Left kidney (tissue), 2 donors: ENCODE results near the gene GNL2. TPM values are rescaled to one million over a fixed set of nuclear protein-coding genes. Genes with fewer than 3 reads are reported as not detected.
A peak's percentile ranks its signal among the peaks of the same experiment; 100 is the strongest.
"Not testable (repeated sequence)": the region's sequence is repeated elsewhere in the genome, so short reads cannot be mapped to it uniquely, and the experiment has no call there.

Experiments used
- DNase-seq: peaks from one replicate; pipeline ENCODE4 v3.0.0-alpha.2; 2013
- polyA plus RNA-seq: library from polyadenylated mRNA; unstranded; fragments of 120-200 nt; gene quantifications from one replicate; pipeline ENCODE4 v1.2.1, GENCODE V29; 2013; ENCODE audit not compliant: insufficient read length

GNL2 gene
- polyA plus RNA-seq, 1 donor: 76.8 TPM

DNA sequence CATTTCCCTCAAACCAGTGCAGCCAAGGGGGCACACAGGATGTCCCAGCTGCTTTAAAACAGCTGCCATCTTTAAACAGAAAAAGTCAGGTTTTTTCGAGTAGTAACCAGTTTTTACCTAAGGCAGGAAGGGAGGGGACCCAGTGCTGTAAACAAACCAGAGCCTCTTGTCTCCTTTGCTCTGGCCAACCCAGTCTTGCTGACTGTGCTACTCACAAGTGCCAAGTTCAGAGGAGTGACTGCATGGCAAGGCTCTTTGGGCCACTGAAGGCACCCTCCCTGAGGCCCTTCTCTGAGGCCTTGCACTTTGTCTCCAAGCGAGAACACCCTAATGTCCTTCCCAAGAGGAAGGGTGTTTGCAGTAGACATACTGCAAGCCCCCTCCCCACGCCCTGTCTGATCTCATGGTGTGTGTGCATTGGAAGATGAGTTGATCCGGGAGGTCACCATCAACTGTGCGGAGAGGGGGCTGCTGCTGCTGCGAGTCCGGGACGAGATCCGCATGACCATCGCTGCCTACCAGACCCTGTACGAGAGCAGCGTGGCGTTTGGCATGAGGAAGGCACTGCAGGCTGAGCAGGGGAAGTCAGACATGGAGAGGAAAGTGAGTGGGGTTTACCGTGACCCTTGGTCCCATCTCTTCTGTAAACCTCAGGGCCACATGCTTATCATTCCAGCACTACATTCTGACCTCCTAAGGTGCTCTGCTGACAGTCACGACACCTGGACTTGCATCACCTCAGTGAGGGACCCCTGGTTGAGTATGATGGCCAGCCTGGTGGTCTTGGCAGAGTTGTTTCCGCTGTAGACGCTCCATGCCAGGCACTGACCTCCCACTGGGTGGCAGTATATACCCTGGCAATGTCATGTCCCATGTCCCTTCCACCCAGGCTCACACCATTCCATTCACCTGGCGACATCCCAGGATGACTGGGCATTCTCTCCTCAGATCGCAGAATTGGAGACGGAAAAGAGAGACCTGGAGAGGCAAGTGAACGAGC is 34.3 kb downstream of the GNL2 start:
- no peak for DNase-seq

DNA sequence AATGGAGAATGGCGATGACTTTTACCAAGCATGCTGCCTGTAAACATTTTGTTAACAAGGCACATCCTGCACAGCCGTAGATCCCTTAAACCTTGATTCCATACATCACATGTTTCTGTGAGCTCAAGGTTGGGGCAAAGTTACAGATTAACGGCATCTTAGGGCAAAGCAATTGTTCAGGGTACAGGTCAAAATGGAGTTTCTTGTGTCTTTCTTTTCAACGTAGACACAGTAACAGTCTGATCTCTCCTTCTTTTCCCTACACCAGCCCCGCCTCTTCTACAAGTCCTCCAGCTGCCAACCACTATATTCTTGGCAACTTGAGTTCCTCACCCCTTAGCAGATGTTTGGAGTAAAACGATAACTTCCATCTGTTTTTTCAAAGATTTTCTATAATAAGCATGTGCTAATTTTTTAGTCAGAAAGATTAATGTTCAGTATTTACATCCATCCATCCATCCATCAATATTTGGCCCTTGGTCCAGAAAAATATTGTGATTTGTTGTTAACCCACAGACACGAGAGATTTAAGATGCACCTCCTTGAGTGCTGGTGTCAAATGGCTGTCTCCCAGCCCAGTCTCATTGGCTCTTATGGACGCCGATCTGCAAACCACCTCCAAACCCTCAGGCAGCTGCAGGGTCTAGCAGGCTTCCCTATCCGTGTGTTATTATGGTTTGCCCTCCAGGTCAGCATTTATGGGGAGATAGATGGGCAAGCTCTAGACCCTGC is 35.2 kb downstream of the GNL2 start:
- no peak for DNase-seq

DNA sequence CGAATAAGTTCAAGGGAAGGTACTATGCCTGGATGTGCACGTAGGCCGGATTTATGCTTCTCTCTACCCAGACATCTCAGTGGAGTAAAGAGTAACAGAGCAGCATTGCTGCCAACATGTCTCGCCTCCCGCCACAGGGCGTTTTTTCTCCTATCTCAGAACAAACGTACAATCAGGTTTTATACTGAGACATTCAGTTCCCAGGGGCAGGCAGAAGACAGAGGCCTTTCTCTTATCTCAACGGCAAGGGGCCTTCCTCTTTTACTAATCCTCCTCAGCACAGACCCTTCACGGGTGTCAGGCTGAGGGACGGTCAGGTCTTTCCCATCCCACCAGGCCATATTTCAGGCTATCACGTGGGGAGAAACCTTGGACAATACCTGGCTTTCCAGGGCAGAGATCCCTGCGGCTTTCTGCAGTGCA is 35.8 kb downstream of the GNL2 start:
- DNase-seq: not testable (repeated sequence)

DNA sequence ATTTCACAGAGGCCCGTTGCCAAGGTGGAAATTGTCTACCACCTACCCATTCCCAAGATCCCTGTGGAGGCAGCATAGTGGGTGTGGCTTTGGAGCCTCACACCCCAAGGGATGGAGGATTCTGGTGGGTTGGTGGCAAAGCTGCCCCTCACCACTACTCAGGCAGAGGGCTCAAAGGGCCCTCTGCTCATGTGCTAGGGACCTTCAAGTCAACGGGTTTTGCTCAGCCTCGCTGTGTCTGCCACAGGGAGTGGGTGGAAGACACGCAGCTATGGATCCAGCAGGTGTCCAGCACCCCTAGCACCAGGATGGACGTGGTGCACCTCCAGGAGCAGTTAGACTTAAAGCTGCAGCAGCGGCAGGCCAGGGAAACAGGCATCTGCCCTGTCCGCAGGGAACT is 36.7 kb downstream of the GNL2 start:
- DNase-seq: no peak

DNA sequence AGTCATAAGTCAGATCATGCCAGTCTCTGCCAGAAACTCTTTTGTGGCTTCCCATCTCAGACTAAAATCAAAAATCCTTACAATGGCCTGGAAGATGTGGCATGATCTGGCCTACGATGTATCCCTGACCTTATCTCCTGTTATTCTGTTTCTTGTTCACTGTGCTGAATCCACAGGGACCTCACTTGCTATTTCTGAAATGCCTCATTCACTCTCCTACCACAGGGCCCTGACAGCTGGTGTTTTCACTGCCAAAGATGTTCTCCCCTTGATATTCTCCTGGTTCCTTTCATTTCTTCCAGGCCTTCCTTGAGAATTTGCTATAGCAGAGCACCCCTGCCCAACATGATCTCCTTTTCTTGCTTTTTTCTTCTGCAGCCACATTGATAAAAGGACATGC is 37.3 kb downstream of the GNL2 start:
- DNase-seq: no peak

DNA sequence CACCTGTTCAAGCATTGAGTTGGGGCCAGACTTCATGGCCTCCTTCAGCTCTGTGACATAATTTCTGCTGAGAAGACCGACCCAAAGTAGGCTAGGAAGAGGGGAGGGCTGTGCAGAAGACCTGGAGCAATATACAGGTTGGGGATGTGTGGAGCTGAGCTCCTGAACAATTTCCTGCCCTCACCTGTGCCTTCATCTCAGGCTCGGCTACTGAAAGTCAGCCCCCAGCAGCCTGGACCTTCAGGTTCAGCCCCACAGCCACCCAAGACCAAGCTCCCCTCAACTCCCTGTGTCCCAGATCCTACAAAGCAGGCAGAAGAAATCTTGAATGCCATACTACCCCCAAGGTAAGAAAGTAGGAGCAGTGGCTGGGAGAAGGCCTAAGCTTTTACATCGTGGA is 38.3 kb downstream of the GNL2 start:
- no peak for DNase-seq

DNA sequence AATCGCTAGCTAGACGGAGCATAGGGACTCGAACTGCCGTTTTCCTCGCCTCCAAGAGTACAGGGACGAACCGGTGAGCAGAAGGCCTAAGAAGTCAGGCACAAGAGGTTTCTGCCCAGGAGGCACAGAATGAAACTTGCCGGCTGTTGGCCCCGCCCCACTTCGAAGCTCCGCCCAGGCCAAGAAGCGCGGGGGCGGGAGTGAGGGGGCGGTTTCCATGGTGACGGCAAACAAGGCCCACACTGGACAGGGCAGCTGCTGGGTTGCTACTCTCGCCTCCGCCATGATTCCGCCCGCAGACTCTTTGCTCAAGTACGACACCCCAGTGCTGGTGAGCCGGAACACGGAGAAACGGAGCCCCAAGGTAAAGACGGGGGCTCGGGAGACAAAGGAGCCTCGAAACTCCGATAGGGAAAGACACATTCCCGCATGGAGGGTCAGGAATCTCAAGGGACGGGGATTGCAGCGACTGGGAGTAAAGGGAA is 39.0 kb downstream of the GNL2 start, which contains the start of gene DNALI1:
DNALI1 (plus strand) TSS at position 229 of the 485 bp plus-strand sequence; CDS start at position 284, 55 bp downstream.
- peak; percentile 91 for DNase-seq

DNA sequence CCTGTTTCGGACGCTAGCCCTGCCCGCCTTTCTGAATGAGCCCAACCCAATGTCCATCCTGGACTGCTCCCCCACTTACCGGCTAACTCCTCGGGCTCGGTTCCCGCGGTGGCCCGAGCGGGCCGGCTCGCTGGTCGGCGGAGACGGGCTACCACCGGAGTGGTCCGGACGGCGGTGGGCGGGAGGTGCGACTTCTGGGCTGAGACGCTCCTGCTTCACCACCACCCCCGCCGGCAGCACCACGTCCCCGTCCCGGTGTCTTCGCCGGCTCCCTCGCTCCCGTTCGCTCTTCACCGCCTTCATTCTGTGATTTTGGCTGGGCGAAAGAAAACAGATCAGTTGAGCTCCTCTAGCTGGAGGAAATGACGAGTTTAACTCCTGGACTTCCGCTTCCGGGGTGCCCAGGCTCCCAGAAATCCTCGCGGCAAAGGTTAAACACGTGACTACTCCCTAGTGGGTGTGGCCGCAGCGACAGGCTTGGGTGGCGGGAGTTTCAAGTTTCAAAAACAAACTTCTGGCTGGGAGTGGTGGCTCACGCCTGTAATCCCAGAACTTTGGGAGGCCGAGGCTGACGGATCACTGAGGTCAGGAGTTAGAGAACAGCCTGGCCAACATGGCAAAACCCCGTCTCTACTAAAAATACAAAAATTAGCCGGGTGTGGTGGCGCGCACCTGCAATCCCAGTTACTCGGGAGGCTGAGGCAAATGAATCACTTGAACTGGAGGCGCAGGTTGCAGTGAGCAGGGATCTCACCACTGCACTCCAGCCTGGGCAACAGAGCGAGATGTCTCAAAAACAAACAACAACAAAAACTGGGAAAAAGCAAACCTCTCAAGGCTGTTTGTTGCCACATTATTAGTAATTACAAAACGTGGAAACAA is 41.6 kb downstream of the GNL2 start, which contains the start of gene SNIP1:
SNIP1 (minus strand) TSS at position 367 of the 882 bp plus-strand sequence; CDS start at position 303, 64 bp downstream.
- peak; percentile 93 for DNase-seq

DNA sequence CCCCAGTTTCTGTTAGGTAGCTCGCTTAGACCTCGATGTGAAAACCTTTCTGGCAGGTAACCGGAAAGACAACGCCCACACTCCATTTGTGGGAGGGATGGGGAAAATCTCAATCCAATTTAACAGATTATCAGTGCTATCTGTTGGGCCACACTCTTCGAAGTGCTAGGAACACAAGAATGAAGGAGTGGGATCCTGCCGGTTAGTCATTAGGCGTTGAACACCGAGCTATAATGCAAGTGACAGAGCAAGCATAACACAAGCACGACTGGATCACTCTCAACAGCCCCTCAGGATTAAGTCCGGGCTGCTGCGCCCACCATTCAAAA is 42.2 kb downstream of the GNL2 start:
- DNase-seq: no peak

DNA sequence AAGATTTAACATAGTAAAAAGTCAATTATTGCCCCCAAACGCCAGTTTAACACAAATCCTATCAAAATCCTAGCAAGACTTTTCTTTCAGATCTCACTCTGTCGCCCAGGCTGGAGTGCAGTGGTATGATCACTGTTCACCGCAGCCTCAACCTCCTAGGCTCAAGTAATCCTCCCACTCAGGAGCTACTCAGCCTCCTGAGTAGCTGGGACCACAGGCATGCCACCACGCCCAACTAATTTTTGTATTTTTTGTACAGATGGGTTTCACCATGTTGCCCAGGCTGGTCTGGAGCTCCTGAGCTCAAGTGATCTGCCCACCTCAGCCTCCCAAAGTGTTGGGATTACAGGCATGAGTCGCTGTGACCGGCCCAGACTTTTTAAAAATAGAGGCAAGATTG is 46.4 kb downstream of the GNL2 start:
- no peak for DNase-seq

DNA sequence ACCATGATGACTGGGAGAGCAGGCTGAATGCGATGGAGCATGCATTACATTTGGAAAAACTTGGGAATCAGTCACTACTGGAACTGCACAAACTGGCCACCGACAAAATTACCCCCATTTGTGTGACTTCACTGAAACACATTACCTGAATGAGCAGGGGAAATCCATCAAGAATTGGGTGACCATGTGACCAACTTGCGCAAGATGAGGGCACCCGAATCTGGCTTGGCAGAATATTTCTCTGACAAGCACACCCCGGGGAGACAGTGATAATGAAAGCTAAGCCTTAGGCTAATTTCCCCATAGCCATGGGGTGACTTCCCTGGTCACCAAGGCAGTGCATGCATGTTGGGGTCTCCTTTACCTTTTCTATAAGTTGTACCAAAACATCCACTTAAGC is 50.7 kb downstream of the GNL2 start:
- no peak for DNase-seq

DNA sequence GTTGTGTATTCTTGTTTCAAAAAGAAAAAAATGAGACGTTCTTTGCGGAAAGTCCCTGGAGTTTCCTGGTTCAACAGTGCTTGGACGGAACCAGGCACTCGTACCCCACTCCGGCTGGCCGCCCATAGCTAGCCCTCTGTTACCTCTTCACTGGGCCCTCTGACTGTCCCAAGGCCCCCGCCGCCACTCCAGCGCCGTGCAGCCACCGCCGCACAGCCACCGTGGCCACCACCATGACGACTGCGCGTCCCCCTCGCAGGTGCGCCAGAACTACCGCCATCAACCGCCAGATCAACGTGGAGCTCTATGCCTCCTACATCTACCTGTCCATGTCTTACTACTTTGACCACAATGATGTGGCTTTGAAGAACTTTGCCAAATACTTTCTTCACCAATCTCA is 51.2 kb downstream of the GNL2 start:
- DNase-seq: no peak

DNA sequence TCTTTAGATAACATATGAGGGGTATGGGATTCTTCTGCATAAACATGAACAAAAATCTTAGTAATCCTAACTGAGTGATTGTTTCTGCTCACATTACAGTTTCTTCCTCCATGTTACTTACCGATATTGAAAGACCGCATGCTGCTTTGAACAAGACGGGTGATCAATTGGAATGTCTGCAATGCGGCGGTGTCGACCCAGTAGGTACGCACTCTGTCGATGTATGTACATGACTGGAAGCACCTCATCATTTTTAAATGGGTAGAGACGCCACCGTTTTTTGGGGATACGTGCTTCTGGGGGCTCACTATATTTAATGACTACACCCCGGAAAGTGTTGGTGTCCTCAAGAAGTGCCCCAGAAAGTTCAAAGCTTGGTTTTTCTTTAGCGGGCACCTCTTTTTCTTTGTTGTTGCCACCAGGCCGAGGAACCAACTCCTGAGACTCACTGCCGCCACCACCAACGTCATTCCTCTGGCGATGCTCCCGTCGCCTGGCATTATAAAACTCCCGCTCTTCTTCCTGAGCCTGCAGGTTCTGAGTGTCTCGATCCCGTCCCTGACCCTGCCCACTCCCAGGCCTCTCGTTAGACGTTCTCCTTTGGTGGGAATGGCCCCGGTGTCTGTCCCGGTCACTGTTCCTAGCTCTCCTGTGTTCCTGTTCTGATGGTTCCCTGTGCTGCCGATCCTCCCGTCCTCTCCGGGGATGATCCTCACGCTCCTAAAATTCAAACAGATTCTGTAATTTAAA is 55.5 kb downstream of the GNL2 start:
- no peak for DNase-seq

DNA sequence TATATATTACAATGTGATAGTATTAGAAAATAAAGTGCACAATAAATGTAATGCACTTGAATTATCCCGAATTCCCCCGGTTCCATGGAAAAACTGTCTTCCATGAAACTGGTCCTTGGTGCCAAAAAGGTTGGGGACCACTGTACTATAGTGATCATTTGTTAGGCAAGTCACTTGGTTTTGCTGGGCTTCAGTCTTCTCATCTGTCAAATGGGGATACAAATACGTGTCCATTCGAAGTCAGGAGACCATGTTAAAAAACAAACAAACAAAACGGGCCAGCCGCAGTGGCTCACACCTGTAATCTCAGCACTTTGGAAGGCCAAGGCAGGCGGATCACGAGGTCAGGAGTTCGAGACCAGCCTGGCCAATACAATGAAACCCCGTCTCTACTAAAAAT is 56.6 kb downstream of the GNL2 start:
- DNase-seq: not testable (repeated sequence)

DNA sequence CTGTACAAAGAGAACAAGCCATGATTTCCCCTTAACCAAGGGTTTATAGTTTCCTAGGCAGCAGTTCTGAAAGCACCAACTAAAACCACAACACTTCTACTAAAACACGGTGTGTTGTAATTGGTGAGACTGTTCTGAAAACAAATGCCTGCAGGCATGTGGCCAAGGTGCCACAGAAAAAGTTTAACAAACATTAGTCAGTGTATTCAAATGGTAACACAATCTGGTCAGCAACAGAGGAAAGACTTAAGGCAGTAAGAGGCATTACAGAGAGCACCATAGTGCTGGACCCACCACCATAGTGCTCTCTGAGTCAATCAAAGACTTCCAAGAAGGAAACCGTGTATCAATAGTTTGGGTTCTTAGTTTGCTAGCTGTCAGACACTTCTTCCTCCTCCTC is 58.4 kb downstream of the GNL2 start:
- DNase-seq: no peak

DNA sequence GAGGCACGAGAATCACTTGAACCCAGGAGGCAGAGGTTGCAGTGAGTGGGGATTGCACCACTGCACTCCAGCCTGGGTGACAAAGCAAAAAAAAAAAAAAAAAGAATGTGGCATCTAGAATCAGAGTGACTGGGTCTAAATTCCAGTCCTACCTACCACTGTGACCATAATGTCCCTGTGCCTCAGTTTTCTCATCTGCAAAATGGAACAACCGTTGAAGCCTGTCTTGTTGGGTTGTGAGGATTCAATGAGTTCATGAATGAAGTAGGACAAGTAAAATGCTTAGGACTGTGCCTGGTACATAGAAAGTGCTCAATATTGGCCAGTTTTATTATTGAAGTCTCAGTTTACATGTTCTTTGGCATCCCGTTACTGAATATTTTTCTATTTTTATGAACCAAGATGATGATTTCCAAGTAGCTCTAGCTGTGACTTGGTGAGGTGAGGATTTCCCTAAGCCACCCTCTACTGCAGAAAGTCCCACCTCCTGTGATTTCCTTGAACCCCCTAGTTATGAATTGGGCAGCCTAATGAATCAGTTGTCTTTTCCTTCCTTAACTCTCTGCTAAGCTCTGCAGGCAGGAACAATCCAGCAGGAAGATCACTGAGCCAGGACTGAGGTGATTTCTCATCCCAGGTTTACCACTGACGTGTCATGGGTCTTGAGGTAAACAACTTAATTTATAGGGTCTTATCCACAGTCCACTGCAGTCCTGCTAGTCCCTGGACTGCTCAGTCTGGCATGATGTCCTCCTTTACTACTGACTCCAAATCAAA is 62.2 kb downstream of the GNL2 start:
- DNase-seq: no peak

DNA sequence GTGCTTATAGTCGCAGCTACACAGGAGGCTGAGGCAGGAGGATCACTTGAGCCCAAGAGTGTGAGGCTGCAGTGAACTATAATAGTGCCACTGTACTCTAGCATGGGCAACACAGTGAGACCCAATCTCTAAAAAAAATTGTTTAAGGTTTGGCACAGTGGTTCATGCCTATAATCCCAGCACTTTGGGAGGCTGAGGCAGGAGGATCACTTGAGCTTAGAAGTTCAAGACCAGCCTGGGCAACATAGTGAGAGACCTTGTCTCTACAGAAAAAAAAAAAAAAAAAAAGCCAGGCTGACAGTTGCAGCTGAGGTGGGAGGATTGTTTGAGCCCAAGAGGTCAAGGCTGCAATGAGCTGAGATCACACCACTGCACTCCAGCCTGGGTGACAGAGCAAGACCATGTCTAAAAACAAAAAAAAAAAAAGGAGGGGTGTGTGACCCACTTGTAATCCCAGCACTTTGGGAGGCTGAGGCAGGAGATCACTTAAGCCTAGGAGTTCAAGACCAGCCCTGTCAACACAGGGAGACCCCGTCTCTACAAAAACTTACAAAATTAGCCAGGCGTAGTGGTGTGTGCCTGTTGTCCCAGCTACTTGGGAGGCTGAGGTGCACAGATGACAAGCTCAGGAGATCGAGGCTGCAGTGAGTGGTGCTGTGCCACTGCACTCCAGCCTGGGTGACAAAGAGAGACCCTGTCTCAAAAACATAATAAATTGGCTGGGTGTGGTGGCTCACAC is 63.1 kb downstream of the GNL2 start:
- not testable (repeated sequence) for DNase-seq

DNA sequence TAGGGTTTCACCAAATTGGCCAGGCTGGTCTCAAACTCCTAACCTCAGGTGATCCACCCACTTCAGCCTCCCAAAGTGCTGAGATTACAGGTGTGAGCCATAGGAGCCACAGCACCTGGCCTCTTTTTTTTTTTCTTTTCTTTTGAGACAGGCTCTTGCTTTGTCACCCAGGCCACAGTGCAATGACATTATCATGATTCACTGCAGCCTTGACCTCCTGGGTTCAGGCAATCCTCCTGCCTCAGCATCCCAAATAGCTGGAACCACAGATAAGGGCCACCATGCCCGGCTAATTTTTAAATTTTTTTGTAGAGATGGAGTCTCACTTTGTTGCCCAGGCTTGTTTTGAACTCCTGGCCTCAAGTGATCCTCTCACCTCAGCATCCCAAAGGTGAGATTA is 65.8 kb downstream of the GNL2 start:
- not testable (repeated sequence) for DNase-seq

DNA sequence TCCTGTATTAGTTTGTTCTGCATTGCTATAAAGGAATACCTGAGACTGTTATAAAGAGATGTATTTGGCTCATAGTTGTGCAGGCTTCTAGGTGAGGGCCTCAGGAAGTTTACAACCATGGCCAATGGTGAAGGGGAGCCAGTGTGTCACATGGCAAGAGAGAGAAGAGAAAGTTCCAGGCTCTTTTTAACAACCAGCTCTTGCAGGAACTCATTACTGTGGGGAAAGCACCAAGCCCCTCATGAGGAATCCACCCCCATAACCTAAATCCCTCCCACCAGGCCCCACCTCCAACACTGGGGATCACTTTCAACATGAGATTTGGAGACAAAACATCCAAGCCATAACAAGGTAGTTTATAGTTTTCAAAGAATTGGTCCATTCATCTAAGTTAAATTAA is 76.1 kb downstream of the GNL2 start:
- no peak for DNase-seq

DNA sequence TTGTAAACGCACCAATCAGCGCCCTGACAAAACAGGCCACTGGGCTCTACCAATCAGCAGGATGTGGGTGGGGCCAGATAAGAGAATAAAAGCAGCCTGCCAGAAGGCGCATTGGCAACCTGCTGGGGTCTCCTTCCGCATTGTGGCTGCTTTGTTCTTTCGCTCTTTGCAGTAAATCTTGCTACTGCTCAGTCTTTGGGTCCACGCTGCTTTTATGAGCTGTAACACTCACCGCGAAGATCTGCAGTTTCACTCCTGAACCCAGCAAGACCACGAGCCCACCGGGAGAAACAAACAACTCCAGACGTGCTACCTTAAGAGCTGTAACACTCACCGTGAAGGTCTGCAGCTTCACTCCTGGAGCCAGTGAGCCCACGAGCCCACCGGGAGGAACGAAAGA is 76.8 kb downstream of the GNL2 start:
- not testable (repeated sequence) for DNase-seq
